Activated CD4-positive, alpha-beta T cell treated with anti-CD3 and anti-CD28 coated beads for 36 hours (primary cell): ENCODE data around the gene YPEL3. TPM values are rescaled to one million over a fixed set of nuclear protein-coding genes. Genes with fewer than 3 reads are reported as not detected.

ENCODE experiments used
- ATAC-seq: fragments of 200-7000 bp; cut with Tn5 transposase; one replicate; pipeline ENCODE4 v1.10.0; 2021; ENCODE audit warnings: mild to moderate bottlenecking, moderate library complexity
- CTCF ChIA-PET: fragments of 350-600 bp; sonication (Branson Sonifier 250); formaldehyde crosslinking; loops from one replicate; lab custom pipeline; 2021; ENCODE audit warnings: antibody characterized with exemption; lab: Charles Lee
- POLR2A ChIA-PET: fragments of 350-600 bp; sonication (Branson Sonifier 250); formaldehyde crosslinking; loops from one replicate; lab custom pipeline; 2021; ENCODE audit warnings: antibody characterized with exemption, inconsistent platforms; lab: Charles Lee
- DNase-seq: peaks from one replicate; pipeline ENCODE4 v3.0.0-alpha.2; 2020
- H3K27ac Mint-ChIP-seq: one replicate; pipeline ENCODE4 v1.8.0; 2021; ENCODE audit warnings: mixed read lengths
- H3K27me3 Mint-ChIP-seq: one replicate; pipeline ENCODE4 v1.8.0; 2021; ENCODE audit warnings: mixed read lengths
- H3K36me3 Mint-ChIP-seq: one replicate; pipeline ENCODE4 v1.8.0; 2021; ENCODE audit warnings: low read depth, mixed read lengths
- H3K4me1 Mint-ChIP-seq: one replicate; pipeline ENCODE4 v1.8.0; 2021; ENCODE audit warnings: mixed read lengths
- H3K4me3 Mint-ChIP-seq: one replicate; pipeline ENCODE4 v1.8.0; 2021; ENCODE audit warnings: mild to moderate bottlenecking, moderate library complexity, mixed read lengths
- H3K9me3 Mint-ChIP-seq: one replicate; pipeline ENCODE4 v1.8.0; 2021; ENCODE audit warnings: low read depth, mixed read lengths
- intact Hi-C, 2 experiments: fragments of 100-400 bp; cut with DNase I in 1 of 2; cut with micrococcal nuclease in 1 of 2; formaldehyde crosslinking; loops; one replicate each; pipeline versions ENCODE4 v1.14.2 to v1.15.1; 2022 to 2024; cut with DNase I, micrococcal nuclease
- total RNA-seq, 2 experiments: library from RNA; stranded (reverse); gene quantifications; one replicate each; pipeline ENCODE4 v1.2.3, GENCODE V29; 2021

The YPEL3 gene
- total RNA-seq, 2 experiments from 2014 or later = 17.4 to 19.1 TPM

- ChIA-PET POLR2A (no interaction called here), CTCF (interaction anchor here (0.6 to 2.5 kb wide), 3 partner anchors 8 to 99 kb away, joined by 3 to 11 read pairs (median 3); partner anchors contain the start of gene GDPD3)
- no peak for ATAC-seq
- intact Hi-C loops = no loop called here
- Mint-ChIP-seq H3K27ac (peak overlapping the region; percentile 72), H3K36me3 (peaks cover 13% of the 10 kb centered on the region), H3K4me1 (no peaks in the 10 kb centered on the region), H3K4me3 (no peak overlapping the region), H3K27me3 (no peaks in the 10 kb centered on the region), H3K9me3 (no peaks in the 10 kb centered on the region)
- DNase-seq = no peak
These were observed 8.5 kb upstream of the YPEL3 start for GRCh38 chr16:30104492-30104891.

GRCh38 chr16:30104090-30104489, 8.1 kb upstream of the YPEL3 start:
- H3K36me3 Mint-ChIP-seq = peaks cover 13% of the 10 kb centered on the region
- no peaks in the 10 kb centered on the region for H3K27me3 Mint-ChIP-seq
- intact Hi-C loops = no loop called here
- no peaks in the 10 kb centered on the region for H3K4me1 Mint-ChIP-seq
- ChIA-PET POLR2A (no interaction called here), CTCF (interaction anchor here (1.1 to 2.5 kb wide), 3 partner anchors 8 to 12 kb away, joined by 3 to 11 read pairs (median 5); partner anchors contain the start of genes GDPD3 and TBX6)
- no peak for ATAC-seq
- DNase-seq = no peak
- no peaks in the 10 kb centered on the region for H3K9me3 Mint-ChIP-seq
- peak overlapping the region; percentile 72 for H3K27ac Mint-ChIP-seq
- H3K4me3 Mint-ChIP-seq = no peak overlapping the region

GRCh38 chr16:30096862-30097563, 1.0 kb upstream of the YPEL3 start:
- H3K4me3 Mint-ChIP-seq = peak overlapping the region; percentile 67
- DNase-seq = no peak
- POLR2A ChIA-PET = no interaction called here
- H3K4me1 Mint-ChIP-seq = peaks cover 30% of the 10 kb centered on the region
- H3K36me3 Mint-ChIP-seq = peaks cover 23% of the 10 kb centered on the region
- peak overlapping the region; percentile 88 for H3K27ac Mint-ChIP-seq
- H3K27me3 Mint-ChIP-seq = no peaks in the 10 kb centered on the region
- H3K9me3 Mint-ChIP-seq = peaks cover 14% of the 10 kb centered on the region
- intact Hi-C loops = loop anchor here in 1 of 2 experiments (1.0 to 10.0 kb wide), 7 partner anchors 21 to 1272 kb away; partner anchors contain the start of genes ALDOA, ATXN2L, CORO1A and MAPK3
- CTCF ChIA-PET = interaction anchor here (0.8 kb wide), 1 partner anchor 31 kb away, joined by 3 read pairs; no protein-coding TSS in a partner anchor
- ATAC-seq = no peak

GRCh38 chr16:30095166-30096078, 591 bp downstream of the YPEL3 start:
- intact Hi-C loops = loop anchor here in 1 of 2 experiments (1.0 to 10.0 kb wide), 7 partner anchors 19 to 1271 kb away; partner anchors contain the start of genes ALDOA, ATXN2L, CORO1A and MAPK3

GRCh38 chr16:30094541-30095165, 1.4 kb downstream of the YPEL3 start:
- POLR2A ChIA-PET = no interaction called here

More at GRCh38 chr16:30095166-30096078, 591 bp downstream of the YPEL3 start:
- H3K27me3 Mint-ChIP-seq = no peaks in the 10 kb centered on the region
- peaks cover 23% of the 10 kb centered on the region for H3K36me3 Mint-ChIP-seq
- ChIA-PET POLR2A (interaction anchor here (1.4 kb wide), 1 partner anchor 30 kb away, joined by 3 read pairs; the partner anchor contains the start of gene ALDOA), CTCF (no interaction called here)
- H3K4me1 Mint-ChIP-seq = peaks cover 36% of the 10 kb centered on the region
- no peak for ATAC-seq
- H3K27ac Mint-ChIP-seq = peak overlapping the region; percentile 83
- peak overlapping the region; percentile 79 for H3K4me3 Mint-ChIP-seq
- peaks cover 14% of the 10 kb centered on the region for H3K9me3 Mint-ChIP-seq
- peak; percentile 47 for DNase-seq

GRCh38 chr16:30092373-30093010, 3.5 kb downstream of the YPEL3 start:
- DNase-seq = peak; percentile 88
- peaks cover 51% of the 10 kb centered on the region for H3K4me1 Mint-ChIP-seq
- H3K27me3 Mint-ChIP-seq = no peaks in the 10 kb centered on the region
- H3K4me3 Mint-ChIP-seq = peak overlapping the region; percentile 84
- ChIA-PET CTCF (interaction anchor here (0.6 to 3.8 kb wide), 35 partner anchors 10 to 515 kb away, joined by 3 to 31 read pairs (median 4); partner anchors contain the start of genes ALDOA, CD2BP2, CORO1A and GDPD3), POLR2A (interaction anchor here (0.6 to 1.7 kb wide), 6 partner anchors 16 to 473 kb away, joined by 3 to 10 read pairs (median 4); partner anchors contain the start of genes ALDOA, PPP4C and TBC1D10B)
- peaks cover 19% of the 10 kb centered on the region for H3K36me3 Mint-ChIP-seq
- peaks cover 8% of the 10 kb centered on the region for H3K9me3 Mint-ChIP-seq
- peak overlapping the region; percentile 92 for H3K27ac Mint-ChIP-seq
- ATAC-seq = peak; percentile 52
- intact Hi-C loops = loop anchor here (1.0 to 10.0 kb wide), 12 partner anchors 17 to 1268 kb away; partner anchors contain the start of genes PPP4C (in 2 of the 2), ALDOA (in 1 of the 2), ASPHD1 (in 1 of the 2) and ATXN2L (in 1 of the 2)

More at GRCh38 chr16:30094541-30095165, 1.4 kb downstream of the YPEL3 start:
- ATAC-seq (no peak), DNase-seq (no peak)
- Mint-ChIP-seq H3K4me3 (peak overlapping the region; percentile 79), H3K9me3 (peaks cover 14% of the 10 kb centered on the region), H3K27ac (peak overlapping the region; percentile 83), H3K36me3 (peaks cover 23% of the 10 kb centered on the region), H3K4me1 (peaks cover 43% of the 10 kb centered on the region), H3K27me3 (no peaks in the 10 kb centered on the region)
- CTCF ChIA-PET = interaction anchor here (0.6 to 1.7 kb wide), 5 partner anchors 31 to 315 kb away, joined by 3 to 7 read pairs (median 3); no protein-coding TSS in a partner anchor
- intact Hi-C loops = loop anchor here in 1 of 2 experiments (5.0 to 10.0 kb wide), 5 partner anchors 313 to 1270 kb away; partner anchors contain the start of genes ATXN2L, ITGAL, SRCAP and ZNF764

GRCh38 chr16:30091474-30092372, 4.3 kb downstream of the YPEL3 start, which contains the start of gene TBX6:
Gene TBX6 (minus strand): TSS chr16:30091924. CDS start chr16:30091193, 731 bp downstream.
- no peaks in the 10 kb centered on the region for H3K27me3 Mint-ChIP-seq
- peak within 1 kb of the TSS; percentile 92 for H3K27ac Mint-ChIP-seq
- ATAC-seq (peak; percentile 83), DNase-seq (peak; percentile 97)
- ChIA-PET CTCF (interaction anchor here (0.5 to 3.8 kb wide), 37 partner anchors 10 to 606 kb away, joined by 3 to 31 read pairs (median 4); partner anchors contain the start of genes ALDOA, CD2BP2, CORO1A and GDPD3), POLR2A (interaction anchor here (0.6 to 2.3 kb wide), 8 partner anchors 15 to 474 kb away, joined by 3 to 10 read pairs (median 4); partner anchors contain the start of genes ALDOA, CORO1A, PPP4C and TBC1D10B)
- intact Hi-C loops = loop anchor here (1.0 to 10.0 kb wide), 12 partner anchors 16 to 1267 kb away; partner anchors contain the start of genes PPP4C (in 2 of the 2), ALDOA (in 1 of the 2), ASPHD1 (in 1 of the 2) and ATXN2L (in 1 of the 2)
- peaks cover 51% of the 10 kb centered on the region for H3K4me1 Mint-ChIP-seq
- H3K36me3 Mint-ChIP-seq = peaks cover 14% of the 10 kb centered on the region
- H3K4me3 Mint-ChIP-seq = peak within 1 kb of the TSS; percentile 84
- peaks cover under 1% of the 10 kb centered on the region for H3K9me3 Mint-ChIP-seq

GRCh38 chr16:30090610-30091331, 5.2 kb downstream of the YPEL3 start:
- Mint-ChIP-seq H3K4me1 (peaks cover 49% of the 10 kb centered on the region), H3K27ac (peak overlapping the region; percentile 74), H3K36me3 (peaks cover 13% of the 10 kb centered on the region), H3K4me3 (peak overlapping the region; percentile 30), H3K27me3 (no peaks in the 10 kb centered on the region), H3K9me3 (no peaks in the 10 kb centered on the region)
- ChIA-PET POLR2A (interaction anchor here (0.6 to 2.3 kb wide), 7 partner anchors 14 to 280 kb away, joined by 3 to 8 read pairs (median 3); partner anchors contain the start of genes ALDOA, CORO1A and TBC1D10B), CTCF (interaction anchor here (0.5 to 3.8 kb wide), 9 partner anchors 11 to 95 kb away, joined by 3 to 31 read pairs (median 6); partner anchors contain the start of genes ALDOA and GDPD3)
- intact Hi-C loops = loop anchor here in 1 of 2 experiments (5.0 to 10.0 kb wide), 5 partner anchors 317 to 1266 kb away; partner anchors contain the start of genes ATXN2L, ITGAL, SRCAP and ZNF764
- ATAC-seq (no peak), DNase-seq (no peak)
